ENCODE measurements around the gene GRID1.

GRID1 gene

GRCh38 chr10:86182595-86182994 lies 184.0 kb downstream of the GRID1 start:
- no peak for DNase-seq (ENCODE audit: low read depth)
- no peak overlapping the region for H3K4me3 ChIP-seq (ENCODE audit: low read length)
- no peak for TF ChIP-seq CTCF (IDR thresholded peaks at IDR 0.05; ENCODE audit: insufficient read depth, low read depth, low read length, missing control alignments)

GRCh38 chr10:86182150-86182549 lies 184.4 kb downstream of the GRID1 start:
- no peak overlapping the region for H3K4me3 ChIP-seq (ENCODE audit: low read length)
- TF ChIP-seq CTCF (IDR thresholded peaks at IDR 0.05; ENCODE audit: insufficient read depth, low read depth, low read length, missing control alignments): no peak
- DNase-seq (ENCODE audit: low read depth): no peak

GRCh38 chr10:86180861-86181260 lies 185.7 kb downstream of the GRID1 start:
- no peak for TF ChIP-seq CTCF (IDR thresholded peaks at IDR 0.05; ENCODE audit: insufficient read depth, low read depth, low read length, missing control alignments)
- DNase-seq (ENCODE audit: low read depth): no peak
- H3K4me3 ChIP-seq (ENCODE audit: low read length): no peak overlapping the region

DNA sequence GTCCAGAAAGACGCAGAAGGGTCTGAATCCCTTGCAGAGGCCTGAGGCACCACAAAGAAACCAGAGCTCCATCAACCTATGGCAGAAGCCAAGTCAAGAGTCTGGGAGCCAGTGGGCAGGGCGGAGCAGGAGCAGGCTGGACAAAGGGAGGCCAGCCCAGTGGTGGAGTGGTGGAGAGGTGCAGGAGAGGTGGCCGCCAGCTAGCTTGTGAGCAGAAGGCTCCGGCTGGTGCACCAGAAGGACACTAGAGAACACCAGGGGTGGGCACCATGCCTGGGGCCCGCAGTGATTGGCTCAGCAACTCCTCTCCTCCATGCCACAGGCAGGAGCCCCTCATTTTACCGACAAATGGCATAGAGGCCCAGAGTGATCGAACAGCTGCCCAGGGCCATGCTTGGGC lies 186.6 kb downstream of the GRID1 start:
- TF ChIP-seq CTCF (IDR thresholded peaks at IDR 0.05; ENCODE audit: insufficient read depth, low read depth, low read length, missing control alignments): no peak
- DNase-seq (ENCODE audit: low read depth): no peak
- no peak overlapping the region for H3K4me3 ChIP-seq (ENCODE audit: low read length)

DNA sequence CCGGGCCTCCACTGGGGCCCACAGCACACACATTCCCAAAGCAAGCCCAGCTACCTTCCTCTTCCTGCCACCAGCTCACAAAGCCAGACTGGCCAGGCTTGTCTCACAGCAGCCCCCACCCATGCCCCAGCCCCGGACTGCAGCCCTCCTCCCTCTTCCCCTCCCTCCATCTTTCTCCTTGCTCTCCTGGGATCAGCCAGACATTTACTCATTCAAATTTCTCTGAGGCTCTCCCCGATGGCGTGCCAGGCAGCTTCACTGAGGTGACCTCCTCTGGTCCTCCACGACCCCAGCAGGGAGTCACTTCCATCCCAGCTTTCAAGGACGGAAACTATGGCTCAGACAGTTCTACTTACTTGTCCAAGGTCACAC lies 187.5 kb downstream of the GRID1 start:
- no peak for TF ChIP-seq CTCF (IDR thresholded peaks at IDR 0.05; ENCODE audit: insufficient read depth, low read depth, low read length, missing control alignments)
- H3K4me3 ChIP-seq (ENCODE audit: low read length): no peak overlapping the region
- no peak for DNase-seq (ENCODE audit: low read depth)

DNA sequence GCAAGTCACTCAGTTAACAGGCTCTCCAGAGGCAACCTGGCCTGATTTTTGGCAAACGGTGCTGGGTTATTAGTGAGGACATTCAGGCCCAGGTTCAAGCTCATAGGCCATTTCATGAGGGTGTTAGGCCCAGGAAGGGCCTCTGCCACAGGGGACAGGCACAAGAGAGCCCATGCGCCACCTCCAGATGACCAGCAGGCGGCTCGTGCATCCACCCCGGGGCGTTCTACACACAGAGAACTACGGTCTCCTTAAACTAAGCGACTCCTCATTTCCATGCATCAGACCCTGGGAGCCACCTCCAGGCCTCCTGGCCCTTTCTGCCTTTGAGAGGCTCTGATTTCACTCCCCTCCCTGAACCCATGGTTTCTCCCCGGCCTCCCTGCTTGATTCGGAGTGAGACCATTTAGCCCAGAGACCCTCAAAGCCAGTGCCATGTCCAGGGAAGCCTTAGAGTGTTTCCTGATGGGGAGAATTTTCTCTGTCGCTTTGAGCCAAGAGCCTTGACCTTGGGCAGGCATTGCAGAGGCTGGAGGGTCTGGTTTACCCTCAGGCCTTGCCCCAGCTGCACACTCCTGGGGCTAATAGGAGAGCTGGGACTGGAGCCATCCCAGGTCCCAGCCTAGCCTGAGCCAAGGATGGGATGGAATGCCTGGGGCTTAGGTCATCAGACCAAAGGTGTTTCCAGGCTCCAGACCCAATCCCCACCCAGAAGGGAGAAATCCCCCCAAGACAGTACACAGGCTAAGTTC lies 188.0 kb downstream of the GRID1 start:
- DNase-seq (ENCODE audit: low read depth): no peak
- no peak for TF ChIP-seq CTCF (IDR thresholded peaks at IDR 0.05; ENCODE audit: insufficient read depth, low read depth, low read length, missing control alignments)

DNA sequence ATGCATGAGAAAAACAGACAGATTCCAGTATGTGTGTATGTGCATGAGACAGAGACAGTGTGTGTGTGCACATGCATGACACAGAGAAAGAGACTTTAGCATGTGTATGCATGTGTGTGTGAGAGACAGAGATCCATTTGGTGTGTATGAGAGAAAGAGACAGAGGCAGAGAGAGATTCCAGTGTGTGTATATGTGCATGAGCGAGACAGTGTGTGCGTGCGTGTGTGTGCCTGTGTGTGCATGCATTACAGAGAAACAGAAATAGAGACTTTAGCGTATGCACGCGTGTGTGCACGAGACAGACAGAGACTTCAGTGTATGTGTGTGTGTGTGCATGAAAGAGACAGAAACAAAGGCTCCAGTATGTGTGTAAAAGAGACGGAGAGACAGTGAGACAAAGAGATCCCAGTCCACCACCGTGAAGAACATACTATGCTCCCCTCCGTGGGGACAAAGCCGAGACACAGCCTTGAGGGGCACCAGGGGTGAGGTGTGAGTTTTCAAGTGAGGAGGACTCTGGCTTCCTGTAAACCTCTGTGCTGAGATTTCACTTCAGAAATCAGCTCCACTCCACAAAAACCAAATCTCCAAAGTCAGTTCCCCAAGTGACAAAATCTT lies 188.9 kb downstream of the GRID1 start:
- TF ChIP-seq CTCF (IDR thresholded peaks at IDR 0.05; ENCODE audit: insufficient read depth, low read depth, low read length, missing control alignments): no peak
- no peak for DNase-seq (ENCODE audit: low read depth)
- no peak overlapping the region for H3K4me3 ChIP-seq (ENCODE audit: low read length)

More for the DNA sequence above, 188.0 kb downstream of the GRID1 start:
- H3K4me3 ChIP-seq (ENCODE audit: low read length): no peak overlapping the region
